Stimulated activated CD4-positive, alpha-beta T cell treated with anti-CD3 and anti-CD28 coated beads, Interleukin-15, amount 100 ng/mL, for 24 hours (primary cell): ENCODE measurements around the gene PARD3B.
A peak's percentile ranks its signal among the peaks of the same experiment; 100 is the strongest.

Source experiments
- DNase-seq: peaks from one replicate; pipeline ENCODE4 v3.0.0-alpha.2; 2020

PARD3B gene

GRCh38 chr2:205650450-205650849, 1105.2 kb downstream of the PARD3B start:
- no peak for DNase-seq

GRCh38 chr2:205650931-205651330, 1105.7 kb downstream of the PARD3B start:
- no peak for DNase-seq

- no peak for DNase-seq
Observed at GRCh38 chr2:205651719-205652118, 1106.4 kb downstream of the PARD3B start.

- no peak for DNase-seq
Observed at GRCh38 chr2:205654878-205655605, 1109.8 kb downstream of the PARD3B start.

- no peak for DNase-seq
Observed at GRCh38 chr2:205655779-205656456, 1110.6 kb downstream of the PARD3B start.

- no peak for DNase-seq
Observed at GRCh38 chr2:205656461-205656860, 1111.2 kb downstream of the PARD3B start.

- no peak for DNase-seq
Observed at GRCh38 chr2:205656941-205657340, 1111.7 kb downstream of the PARD3B start.

- DNase-seq = no peak
Observed at GRCh38 chr2:205657579-205657978, 1112.3 kb downstream of the PARD3B start.

- DNase-seq = no peak
Observed at GRCh38 chr2:205658068-205658467, 1112.8 kb downstream of the PARD3B start.

- DNase-seq = no peak
Observed at GRCh38 chr2:205658572-205658971, 1113.3 kb downstream of the PARD3B start.

GRCh38 chr2:205659922-205660321, 1114.6 kb downstream of the PARD3B start:
- no peak for DNase-seq

GRCh38 chr2:205660521-205661124, 1115.3 kb downstream of the PARD3B start:
- peak; percentile 56 for DNase-seq

GRCh38 chr2:205661281-205661680, 1116.0 kb downstream of the PARD3B start:
- no peak for DNase-seq

GRCh38 chr2:205662206-205662965, 1117.1 kb downstream of the PARD3B start:
- no peak for DNase-seq

GRCh38 chr2:205665791-205666190, 1120.5 kb downstream of the PARD3B start:
- DNase-seq = no peak
